H9 (cell line): ENCODE data around the gene GSTM1. TPM values are rescaled to one million over a fixed set of nuclear protein-coding genes. Genes with fewer than 3 reads are reported as not detected.

Source experiments
- DNase-seq: peaks from one replicate; pipeline ENCODE4 v3.0.0-alpha.2; 2017
- H2AFZ ChIP-seq: one replicate; pipeline ENCODE4 v1.6.1; 2013; ENCODE audit warnings: mild to moderate bottlenecking, low read length, control low read depth, moderate library complexity
- H2AK5ac ChIP-seq: 2 replicates; pipeline ENCODE4 v1.6.1; 2013; ENCODE audit warnings: low read length, control low read depth, mixed read lengths; ENCODE audit not compliant: insufficient read length
- H2BK120ac ChIP-seq: one replicate; pipeline ENCODE4 v1.6.1; 2013; ENCODE audit warnings: low read depth, mild to moderate bottlenecking, low read length, control low read depth, inconsistent platforms; ENCODE audit not compliant: poor library complexity, severe bottlenecking
- H2BK12ac ChIP-seq: 2 replicates; pipeline ENCODE4 v1.6.1; 2013; ENCODE audit warnings: low read length, control low read depth, mixed read lengths, low read depth; ENCODE audit not compliant: insufficient read length
- H2BK15ac ChIP-seq: 2 replicates; pipeline ENCODE4 v1.6.1; 2013; ENCODE audit warnings: low read depth, low read length, control low read depth
- H2BK20ac ChIP-seq: one replicate; pipeline ENCODE4 v1.6.1; 2013; ENCODE audit warnings: low read depth, mild to moderate bottlenecking, low read length, control low read depth, inconsistent platforms; ENCODE audit not compliant: poor library complexity, severe bottlenecking
- H2BK5ac ChIP-seq: 2 replicates; pipeline ENCODE4 v1.6.1; 2013; ENCODE audit warnings: low read length, control low read depth, mixed read lengths; ENCODE audit not compliant: insufficient read length
- H3K14ac ChIP-seq: 2 replicates; pipeline ENCODE4 v1.6.1; 2013; ENCODE audit warnings: low read length, control low read depth; ENCODE audit not compliant: insufficient read depth
- H3K18ac ChIP-seq: 2 replicates; pipeline ENCODE4 v1.6.1; 2013; ENCODE audit warnings: low read depth, mild to moderate bottlenecking, mixed read lengths, low read length, control low read depth; ENCODE audit not compliant: insufficient read length
- H3K23ac ChIP-seq: 2 replicates; pipeline ENCODE4 v1.6.1; 2013; ENCODE audit warnings: low read length, control low read depth, mixed read lengths, low read depth; ENCODE audit not compliant: insufficient read length
- H3K23me2 ChIP-seq: 2 replicates; pipeline ENCODE4 v1.6.1; 2013; ENCODE audit warnings: low read depth, mild to moderate bottlenecking, mixed read lengths, low read length, control low read depth; ENCODE audit not compliant: insufficient read length, poor library complexity, severe bottlenecking
- H3K27ac ChIP-seq: 2 replicates; pipeline ENCODE4 v1.5.1; 2013; ENCODE audit warnings: low read length, control low read depth, mixed read lengths, low read depth; ENCODE audit not compliant: insufficient read length
- H3K27me3 ChIP-seq: 2 replicates; pipeline ENCODE4 v1.6.1; 2013; ENCODE audit warnings: low read length, control low read depth, inconsistent platforms; ENCODE audit not compliant: insufficient read depth
- H3K4ac ChIP-seq: 2 replicates; pipeline ENCODE4 v1.6.1; 2013; ENCODE audit warnings: low read depth, mild to moderate bottlenecking, control low read depth, inconsistent platforms, low read length, moderate library complexity
- H3K4me1 ChIP-seq: 2 replicates; pipeline ENCODE4 v1.6.1; 2013; ENCODE audit warnings: low read length, control low read depth, inconsistent platforms; ENCODE audit not compliant: insufficient read depth
- H3K4me2 ChIP-seq: 2 replicates; pipeline ENCODE4 v1.6.1; 2013; ENCODE audit warnings: low read length, control low read depth, mixed read lengths; ENCODE audit not compliant: insufficient read length, insufficient read depth
- H3K56ac ChIP-seq: 2 replicates; pipeline ENCODE4 v1.6.1; 2013; ENCODE audit warnings: low read depth, mild to moderate bottlenecking, mixed read lengths, low read length, control low read depth; ENCODE audit not compliant: insufficient read length
- H3K79me1 ChIP-seq: 2 replicates; pipeline ENCODE4 v1.6.1; 2013; ENCODE audit warnings: low read depth, mild to moderate bottlenecking, moderate library complexity, low read length, control low read depth, inconsistent platforms; ENCODE audit not compliant: insufficient read depth, poor library complexity, severe bottlenecking
- H3K79me2 ChIP-seq: 2 replicates; pipeline ENCODE4 v1.6.1; 2013; ENCODE audit warnings: low read length, control low read depth, inconsistent platforms; ENCODE audit not compliant: insufficient read depth
- H3K9ac ChIP-seq: 2 replicates; pipeline ENCODE4 v1.6.1; 2013; ENCODE audit warnings: low read length, control low read depth, mixed read lengths; ENCODE audit not compliant: insufficient read length; ENCODE audit errors: extremely low read depth
- H3K9me3 ChIP-seq: one replicate; pipeline ENCODE4 v1.6.1; 2013; ENCODE audit warnings: low read depth, low read length, inconsistent platforms; ENCODE audit not compliant: control insufficient read depth
- H3T11ph ChIP-seq: one replicate; pipeline ENCODE4 v1.6.1; 2013; ENCODE audit warnings: mild to moderate bottlenecking, low read length, control low read depth, inconsistent platforms
- H4K20me1 ChIP-seq: one replicate; pipeline ENCODE4 v1.6.1; 2013; ENCODE audit not compliant: control insufficient read depth, insufficient read length, insufficient read depth
- H4K5ac ChIP-seq: 2 replicates; pipeline ENCODE4 v1.6.1; 2013; ENCODE audit warnings: low read depth, mild to moderate bottlenecking, mixed read lengths, low read length, control low read depth; ENCODE audit not compliant: insufficient read length
- H4K8ac ChIP-seq: replicated peaks from 2 replicates; pipeline ENCODE4 v1.6.1; 2013; ENCODE audit warnings: low read length, control low read depth, mixed read lengths, low read depth; ENCODE audit not compliant: insufficient read length
- H4K91ac ChIP-seq: 2 replicates; pipeline ENCODE4 v1.6.1; 2013; ENCODE audit warnings: low read depth, mild to moderate bottlenecking, moderate library complexity, mixed read lengths, low read length, control low read depth; ENCODE audit not compliant: insufficient read length
- H3K27ac Mint-ChIP-seq, 3 experiments: 2 replicates in 2 of 3; 3 replicates in 1 of 3; pipeline ENCODE4 v1.8.0; 2020 to 2021; ENCODE audit warnings: mixed read lengths in 3 of 3, mild to moderate bottlenecking in 1 of 3, moderate library complexity in 1 of 3
- H3K27me3 Mint-ChIP-seq: 2 replicates; pipeline ENCODE4 v1.8.0; 2021; ENCODE audit warnings: low read depth, mild to moderate bottlenecking, moderate library complexity, mixed read lengths
- H3K36me3 Mint-ChIP-seq, 3 experiments: 2 replicates in 2 of 3; 3 replicates in 1 of 3; pipeline ENCODE4 v1.8.0; 2020 to 2021; ENCODE audit warnings: low read depth in 3 of 3, mixed read lengths in 3 of 3; ENCODE audit not compliant: insufficient read depth in 1 of 3
- H3K4me1 Mint-ChIP-seq, 2 experiments: 2 replicates each; pipeline ENCODE4 v1.8.0; 2020; ENCODE audit warnings: mixed read lengths in 2 of 2
- H3K4me3 Mint-ChIP-seq, 2 experiments: 2 replicates in 1 of 2; 3 replicates in 1 of 2; pipeline ENCODE4 v1.8.0; 2020 to 2021; ENCODE audit warnings: mild to moderate bottlenecking in 2 of 2, mixed read lengths in 2 of 2, moderate library complexity in 1 of 2
- H3K9me3 Mint-ChIP-seq, 2 experiments: 2 replicates in 1 of 2; 3 replicates in 1 of 2; pipeline ENCODE4 v1.8.0; 2020; ENCODE audit warnings: mild to moderate bottlenecking in 2 of 2, mixed read lengths in 2 of 2, moderate library complexity in 1 of 2
- CTCF ChIP-seq: fragments of 200-600 bp; sonication (generic); conservative IDR thresholded peaks from 3 replicates; pipeline ENCODE4 v1.8.0; 2021; ENCODE audit warnings: antibody characterized with exemption, mild to moderate bottlenecking
- WGBS: extraction: QIAGEN DNeasy Blood & Tissue Kit; methylation state at CpG from one replicate; pipeline ENCODE4 v1.1.7; 2013; ENCODE audit warnings: missing lambda C conversion rate, low lambda C conversion rate, mixed read lengths; ENCODE audit not compliant: insufficient read length; ENCODE audit errors: extremely low coverage; 5-methylcytosine and 5-hydroxymethylcytosine counted together
- total RNA-seq: library from RNA; stranded (reverse); gene quantifications from 2 replicates; pipeline ENCODE4 v1.2.1, GENCODE V29; 2021

GSTM1 gene
- total RNA-seq, 1 experiment from 2014 or later: 19.5 TPM

GRCh38 chr1:109659145-109659544 is 28.5 kb upstream of the GSTM1 start:
- H4K5ac ChIP-seq: no peak overlapping the region
- H3K9ac ChIP-seq: no peak overlapping the region
- H4K20me1 ChIP-seq: no peaks in the 10 kb centered on the region
- H2BK12ac ChIP-seq: no peak overlapping the region
- peaks cover 5 to 14% of the 10 kb centered on the region in 2 experiments; a peak in 3 of 4 replicates for H3K4me1 Mint-ChIP-seq
- H2BK5ac ChIP-seq: no peak overlapping the region
- no peak for TF ChIP-seq CTCF
- no peak overlapping the region for H3K4me2 ChIP-seq
- H3K56ac ChIP-seq: no peak overlapping the region
- H2BK120ac ChIP-seq: no peak overlapping the region
- H3K27ac ChIP-seq: no peak overlapping the region
- no peaks in the 10 kb centered on the region for H3K9me3 Mint-ChIP-seq
- H2AK5ac ChIP-seq: no peak overlapping the region
- no peaks in the 10 kb centered on the region for H3K36me3 Mint-ChIP-seq
- no peaks in the 10 kb centered on the region for H3K27me3 ChIP-seq
- peaks cover 4% of the 10 kb centered on the region for H3K23me2 ChIP-seq
- no peak overlapping the region for H3K4me3 Mint-ChIP-seq
- no peaks in the 10 kb centered on the region for H3K79me1 ChIP-seq
- H3K23ac ChIP-seq: no peak overlapping the region
- no peak overlapping the region for H4K91ac ChIP-seq
- H3K18ac ChIP-seq: no peak overlapping the region
- no peak overlapping the region for H2BK15ac ChIP-seq
- no peaks in the 10 kb centered on the region for H3K9me3 ChIP-seq
- no peak overlapping the region for H2AFZ ChIP-seq
- H3K27me3 Mint-ChIP-seq: peaks cover 13% of the 10 kb centered on the region
- peak overlapping the region in 1 of 3 experiments; percentile 82; a peak in 1 of 7 replicates for H3K27ac Mint-ChIP-seq
- no peak overlapping the region for H3K4ac ChIP-seq
- no peaks in the 10 kb centered on the region for H3K79me2 ChIP-seq
- H3K14ac ChIP-seq: no peak overlapping the region
- H3K4me1 ChIP-seq: no peaks in the 10 kb centered on the region
- H4K8ac ChIP-seq: no peak overlapping the region
- DNase-seq: no peak
- no peak overlapping the region for H3T11ph ChIP-seq
- no peak overlapping the region for H2BK20ac ChIP-seq
- WGBS: no CpG with 5 or more reads among the region's 2 CpGs
